B cell (primary cell): ENCODE measurements around the gene PTPRM.

Experiments
- CTCF ChIP-seq: fragments of 200-600 bp; IDR thresholded peaks from one replicate; pipeline ENCODE4 v1.8.0; 2022; ENCODE audit warnings: antibody characterized with exemption, mild to moderate bottlenecking
- EZH2 ChIP-seq: IDR thresholded peaks from 2 replicates; pipeline ENCODE4 v1.6.1; 2012; ENCODE audit warnings: borderline replicate concordance, low read depth, mild to moderate bottlenecking, moderate library complexity, low read length; ENCODE audit not compliant: insufficient read depth, poor library complexity, severe bottlenecking

DNA sequence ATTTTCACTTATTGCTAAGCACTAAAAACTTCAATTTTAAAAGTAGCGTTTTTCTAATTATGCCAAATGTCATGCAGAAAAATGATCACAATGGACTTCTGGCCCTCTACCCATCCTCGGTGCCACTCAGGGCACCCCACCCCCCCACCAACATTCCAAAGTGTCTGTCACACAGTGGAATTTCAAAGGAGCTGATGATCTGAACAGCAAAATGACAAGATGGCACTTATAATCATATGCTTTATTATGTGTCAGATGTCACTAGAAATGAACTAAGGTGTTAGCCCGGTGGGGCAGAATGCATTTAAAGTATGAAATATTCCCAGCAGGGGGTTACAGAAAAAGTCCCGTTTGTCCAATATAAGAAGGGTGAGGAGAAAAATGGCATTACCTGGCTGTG is 681.5 kb downstream of the PTPRM start:
- TF ChIP-seq CTCF (no peak), EZH2 (no peak)
